GM19324 (cell line): ENCODE results near the gene DBX2.
"Not testable (repeated sequence)": the region's sequence is repeated elsewhere in the genome, so short reads cannot be mapped to it uniquely, and the experiment has no call there.

Source experiments
- ATAC-seq: cut with Tn5 transposase; IDR thresholded peaks from one replicate; pipeline ENCODE4 v1.9.1; 2021; ENCODE audit warnings: mild to moderate bottlenecking, moderate library complexity; ENCODE audit not compliant: unreplicated experiment, low FRiP score

The DBX2 gene

GRCh38 chr12:45050751-45051571 is at the start of gene DBX2:
TSS of gene DBX2 (minus strand) at chr12:45051099. CDS start at chr12:45050927, 172 bp downstream.
- ATAC-seq, result no peak

GRCh38 chr12:45098766-45099165 is 47.9 kb upstream of the DBX2 start:
- ATAC-seq, result no peak

GRCh38 chr12:45095417-45095816 is 44.5 kb upstream of the DBX2 start:
- ATAC-seq, result not testable (repeated sequence)

- no peak for ATAC-seq
Measured at GRCh38 chr12:45093051-45093450, 42.2 kb upstream of the DBX2 start.

- ATAC-seq, result no peak
Measured at GRCh38 chr12:45089411-45090075, 38.6 kb upstream of the DBX2 start.

- no peak for ATAC-seq
Measured at GRCh38 chr12:45088608-45089007, 37.7 kb upstream of the DBX2 start.

GRCh38 chr12:45084248-45084647 is 33.3 kb upstream of the DBX2 start:
- ATAC-seq, result not testable (repeated sequence)

GRCh38 chr12:45077251-45077650 is 26.4 kb upstream of the DBX2 start:
- ATAC-seq, result no peak

GRCh38 chr12:45076417-45077026 is 25.6 kb upstream of the DBX2 start:
- ATAC-seq, result no peak

- ATAC-seq, result no peak
Measured at GRCh38 chr12:45075587-45076282, 24.8 kb upstream of the DBX2 start.

- ATAC-seq, result no peak
Measured at GRCh38 chr12:45065125-45065626, 14.3 kb upstream of the DBX2 start.

GRCh38 chr12:45060976-45061375 is 10.1 kb upstream of the DBX2 start:
- ATAC-seq, result no peak

- ATAC-seq, result no peak
Measured at GRCh38 chr12:45051572-45052125, 750 bp upstream of the DBX2 start.

- no peak for ATAC-seq
Measured at GRCh38 chr12:45049912-45050750, 768 bp downstream of the DBX2 start.

- no peak for ATAC-seq
Measured at GRCh38 chr12:45042599-45042998, 8.3 kb downstream of the DBX2 start.

GRCh38 chr12:45040977-45041376 is 9.9 kb downstream of the DBX2 start:
- no peak for ATAC-seq

GRCh38 chr12:45039757-45040156 is 11.1 kb downstream of the DBX2 start:
- ATAC-seq, result no peak

- ATAC-seq, result no peak
Measured at GRCh38 chr12:45034861-45035265, 16.0 kb downstream of the DBX2 start.

GRCh38 chr12:45017916-45018315 is 33.0 kb downstream of the DBX2 start:
- ATAC-seq, result no peak
